NOMO-1 (cell line): ENCODE measurements around the gene INCENP.

Experiments used
- DNase-seq, 2 experiments: peaks; one replicate each; lab custom pipeline; 2025; ENCODE audit not compliant: unreplicated experiment in 2 of 2; lab: John Stamatoyannopoulos, UW

The INCENP gene

DNA sequence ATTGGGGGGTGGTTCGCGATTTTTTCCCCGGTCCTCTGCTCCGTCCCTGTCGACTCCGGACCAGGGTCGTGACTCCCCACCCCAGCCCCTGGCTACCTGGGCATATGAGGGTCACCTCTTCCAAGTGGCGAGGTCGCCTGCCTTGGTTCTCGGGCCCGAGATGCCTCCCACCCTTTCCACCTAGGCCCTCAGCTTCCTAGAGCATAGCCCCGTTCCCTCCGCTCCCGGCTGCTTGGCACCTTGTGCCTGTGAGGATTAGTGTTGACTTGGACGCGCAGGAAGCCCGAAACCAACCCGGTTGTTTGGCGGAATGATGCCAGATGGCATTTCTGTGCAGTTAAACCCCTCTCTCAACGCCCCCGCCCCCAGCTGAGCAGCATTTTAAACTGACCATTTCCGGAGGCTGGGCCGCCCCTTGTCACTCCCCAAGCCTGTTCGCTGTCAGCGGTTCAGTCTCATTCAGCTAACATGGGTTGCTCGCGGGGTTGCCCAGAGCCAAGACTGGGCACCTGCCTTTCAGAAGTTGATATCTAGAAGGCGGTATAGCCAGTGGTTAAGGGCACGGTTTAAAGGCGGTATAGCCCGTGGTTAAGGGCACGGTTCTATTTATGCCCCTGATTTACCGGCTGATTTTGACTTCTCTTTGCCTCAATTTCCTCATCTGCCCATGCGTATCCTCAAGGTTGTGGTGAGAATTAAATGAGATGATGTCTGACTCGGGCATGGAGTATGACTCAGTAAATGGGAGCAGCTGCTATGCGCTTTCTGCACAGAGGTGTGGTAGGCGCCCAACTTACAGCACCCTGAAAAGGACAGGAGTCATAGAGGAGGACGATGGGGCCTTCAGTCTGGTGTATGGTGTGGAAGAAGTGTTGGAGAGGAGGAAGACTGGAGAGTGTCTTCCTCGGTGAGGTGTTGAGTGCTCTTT is 639 bp downstream of the INCENP start:
- DNase-seq = peak; percentile 25 to 26

- peak; percentile 2 to 8 for DNase-seq
Measured at GRCh38 chr11:62125316-62125715, 1.5 kb downstream of the INCENP start.

DNA sequence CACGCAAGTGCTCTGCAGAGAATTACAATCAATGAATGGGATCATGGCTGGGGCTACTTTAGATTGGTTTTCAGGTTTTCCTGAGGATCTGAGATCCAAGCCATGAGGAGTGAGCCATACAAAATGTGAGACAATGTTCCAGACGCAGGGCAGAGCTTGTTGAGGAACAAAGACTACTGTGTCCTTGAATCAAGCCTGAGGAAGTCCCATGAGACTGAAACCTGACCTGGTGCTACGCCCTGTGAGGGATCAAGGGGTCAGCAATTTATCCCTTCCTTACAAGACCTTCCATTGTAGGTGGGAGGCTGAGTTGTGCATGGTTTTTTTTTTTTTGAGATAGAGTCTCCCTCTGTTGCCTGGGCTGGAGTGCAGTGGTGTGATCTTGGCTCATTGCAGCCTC is 2.1 kb downstream of the INCENP start:
- DNase-seq = no peak

GRCh38 chr11:62127426-62127825 is 3.6 kb downstream of the INCENP start:
- no peak for DNase-seq

- DNase-seq = no peak
Measured at GRCh38 chr11:62127941-62128770, 4.3 kb downstream of the INCENP start.

- DNase-seq = no peak
Measured at GRCh38 chr11:62128835-62129234, 5.0 kb downstream of the INCENP start.

DNA sequence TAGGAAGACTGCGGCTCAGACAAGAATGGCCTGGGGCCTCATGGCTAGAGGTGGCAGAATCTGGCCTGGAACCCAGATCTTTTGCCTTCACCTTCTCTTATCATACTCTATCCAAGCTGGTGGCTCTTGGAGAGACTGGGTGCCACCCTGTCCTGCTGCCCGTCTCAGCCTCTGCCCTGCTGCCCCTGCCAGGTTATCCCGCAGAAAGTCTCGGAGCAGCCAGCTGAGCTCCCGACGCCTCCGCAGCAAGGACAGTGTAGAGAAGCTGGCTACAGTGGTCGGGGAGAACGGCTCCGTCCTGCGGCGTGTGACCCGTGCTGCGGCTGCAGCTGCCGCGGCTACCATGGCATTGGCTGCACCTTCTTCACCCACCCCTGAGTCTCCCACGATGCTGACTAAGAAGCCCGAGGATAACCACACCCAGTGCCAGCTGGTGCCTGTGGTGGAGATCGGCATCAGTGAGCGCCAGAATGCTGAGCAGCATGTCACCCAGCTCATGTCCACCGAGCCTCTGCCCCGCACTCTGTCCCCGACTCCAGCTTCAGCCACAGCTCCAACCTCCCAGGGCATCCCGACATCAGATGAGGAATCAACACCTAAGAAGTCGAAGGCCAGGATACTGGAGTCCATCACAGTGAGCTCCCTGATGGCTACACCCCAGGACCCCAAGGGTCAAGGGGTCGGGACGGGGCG is 5.9 kb downstream of the INCENP start:
- no peak for DNase-seq

- no peak for DNase-seq
Measured at GRCh38 chr11:62130283-62131169, 6.7 kb downstream of the INCENP start.

DNA sequence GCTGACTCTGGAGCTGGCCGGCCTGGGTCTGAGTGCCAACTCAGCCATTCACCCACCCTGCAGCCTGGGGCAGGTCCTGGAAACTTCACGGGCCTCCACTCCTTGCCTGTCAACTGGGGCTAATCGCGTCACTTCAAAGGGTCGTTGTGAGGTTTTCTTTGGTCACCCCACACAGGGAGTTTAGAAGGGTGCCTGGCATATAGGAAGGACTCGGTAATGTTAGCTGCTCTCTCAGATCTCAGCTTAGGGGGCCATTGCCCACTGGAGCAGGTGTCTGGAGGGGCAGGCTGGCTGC is 7.3 kb downstream of the INCENP start:
- DNase-seq = no peak

GRCh38 chr11:62132191-62132590 is 8.4 kb downstream of the INCENP start:
- no peak for DNase-seq

GRCh38 chr11:62132689-62133293 is 9.0 kb downstream of the INCENP start:
- no peak for DNase-seq

DNA sequence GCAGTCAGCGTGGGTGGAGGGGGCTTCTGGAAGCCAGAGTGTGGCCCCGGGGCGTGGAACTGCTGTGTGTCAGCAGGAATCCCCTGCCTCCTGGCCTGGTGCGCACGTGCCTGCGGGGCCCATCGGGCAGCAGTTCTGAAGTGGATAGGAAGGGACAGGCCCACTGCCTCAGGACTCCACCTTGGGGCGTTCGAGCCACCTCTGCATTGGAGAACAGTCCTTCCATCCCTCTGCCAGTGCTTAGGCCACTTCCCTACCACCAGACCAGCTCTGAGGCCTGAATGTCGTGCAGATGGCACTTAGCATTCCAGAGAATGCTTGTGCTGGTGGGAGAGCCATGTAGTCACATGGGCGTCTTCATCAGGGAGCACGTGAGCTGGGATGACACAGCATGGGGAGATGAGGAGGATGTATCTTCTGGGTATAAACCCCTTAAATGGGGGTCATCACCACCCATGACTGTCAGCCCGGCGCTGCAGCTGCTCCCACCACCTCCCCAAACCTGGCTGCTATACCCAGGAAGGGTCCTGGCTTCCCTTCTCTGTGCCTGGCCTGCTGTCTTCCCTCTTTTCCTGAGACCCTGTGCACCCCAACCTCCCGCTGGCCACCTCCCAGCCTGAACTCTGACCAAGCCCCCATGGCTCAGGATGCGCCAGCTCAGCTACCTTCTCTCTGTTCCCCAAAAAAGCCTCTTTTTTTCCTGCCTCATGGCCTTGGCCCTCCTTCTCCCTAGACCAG is 9.7 kb downstream of the INCENP start:
- no peak for DNase-seq

DNA sequence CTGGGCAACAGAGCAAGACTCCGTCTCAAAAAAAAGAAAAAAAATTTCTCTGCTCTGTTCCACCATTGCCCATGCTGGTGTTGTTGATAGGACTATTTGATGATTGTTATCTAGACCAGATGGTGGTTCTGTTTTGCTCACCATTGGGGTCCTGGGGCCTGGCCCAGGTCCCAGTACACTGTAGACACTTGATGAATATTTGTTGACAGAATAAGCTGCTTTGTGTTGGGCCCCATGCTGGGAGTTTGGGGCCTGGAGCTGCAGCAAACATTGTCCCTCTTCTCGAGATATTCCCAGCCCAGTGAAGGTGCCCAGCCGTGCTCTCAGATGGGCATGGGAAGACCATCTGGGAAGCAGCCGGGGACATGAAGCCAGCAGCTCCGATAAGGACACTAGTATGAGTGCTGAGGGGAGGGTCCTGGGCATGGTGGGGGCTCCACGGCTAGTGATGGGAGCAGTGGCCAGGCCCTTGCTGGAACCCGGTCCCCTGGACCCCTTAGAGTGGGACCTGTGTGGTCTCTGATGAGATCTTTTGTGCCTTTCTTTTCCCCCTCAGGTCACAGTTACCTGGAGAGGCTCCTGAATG is 13.6 kb downstream of the INCENP start:
- no peak for DNase-seq

GRCh38 chr11:62137881-62138629 is 14.2 kb downstream of the INCENP start:
- no peak for DNase-seq

- DNase-seq = no peak
Measured at GRCh38 chr11:62138630-62139425, 15.0 kb downstream of the INCENP start.

- no peak for DNase-seq
Measured at GRCh38 chr11:62139526-62140303, 15.9 kb downstream of the INCENP start.
